Aorta (tissue), 5 donors: ENCODE data around the gene FZD7. TPM values are rescaled to one million over a fixed set of nuclear protein-coding genes. Genes with fewer than 3 reads are reported as not detected.

Source experiments
- ATAC-seq: fragments of 200-7000 bp; cut with Tn5 transposase; one replicate; pipeline ENCODE4 v1.9.1; 2022; ENCODE audit warnings: moderate library complexity; ENCODE audit not compliant: low FRiP score
- DNase-seq, 2 donors: peaks; one replicate each; pipeline ENCODE4 v3.0.0-alpha.2; 2020
- H3K27ac ChIP-seq, 2 donors: one replicate each; pipeline ENCODE4 v1.5.1; 2013; ENCODE audit warnings: low read length in 2 of 2, mild to moderate bottlenecking in 2 of 2, moderate library complexity in 2 of 2, control low read depth in 1 of 2, inconsistent platforms in 1 of 2, low read depth in 1 of 2
- H3K27me3 ChIP-seq, 2 donors: one replicate each; pipeline ENCODE4 v1.6.1; 2013; ENCODE audit warnings: control low read depth in 1 of 2, low read length in 1 of 2, mild to moderate bottlenecking in 1 of 2, moderate library complexity in 1 of 2; ENCODE audit not compliant: insufficient read depth in 2 of 2, control insufficient read depth in 1 of 2
- H3K36me3 ChIP-seq, 2 donors: one replicate each; pipeline ENCODE4 v1.6.1; 2013; ENCODE audit warnings: control low read depth in 1 of 2, low read length in 1 of 2, mild to moderate bottlenecking in 1 of 2; ENCODE audit not compliant: insufficient read depth in 2 of 2, control insufficient read depth in 1 of 2
- H3K4me1 ChIP-seq, 2 donors: one replicate each; pipeline ENCODE4 v1.6.1; 2013; ENCODE audit warnings: low read length in 2 of 2, control low read depth in 1 of 2, mild to moderate bottlenecking in 1 of 2, moderate library complexity in 1 of 2; ENCODE audit not compliant: insufficient read depth in 2 of 2, control insufficient read depth in 1 of 2
- H3K4me3 ChIP-seq, 2 donors: one replicate each; pipeline ENCODE4 v1.5.1; 2013; ENCODE audit warnings: low read length in 2 of 2, control low read depth in 1 of 2, mild to moderate bottlenecking in 1 of 2
- H3K9me3 ChIP-seq: one replicate; pipeline ENCODE4 v1.6.1; 2013; ENCODE audit warnings: mild to moderate bottlenecking, low read length; ENCODE audit not compliant: control insufficient read depth
- WGBS, 2 donors: extraction: QIAGEN DNeasy Blood & Tissue Kit; methylation state at CpG; one replicate each; pipeline ENCODE4 v1.1.7; 2013; 5-methylcytosine and 5-hydroxymethylcytosine counted together
- intact Hi-C, 2 donors: fragments of 100-400 bp; cut with DNase I; formaldehyde crosslinking; loops; one replicate each; pipeline versions ENCODE4 v1.14.2 to v1.15.0; 2022
- polyA plus RNA-seq, 2 donors: library from polyadenylated mRNA; stranded (reverse); fragments of 200-250 nt; gene quantifications; one replicate each; pipeline ENCODE4 v1.2.3, GENCODE V29; 2013
- total RNA-seq, 2 donors: library from RNA; stranded (reverse); fragmentation: NEBNext Ultra II Directional; extraction: Animal tissue kit (Norgen Biotek cat#: 25700); gene quantifications; one replicate each; pipeline ENCODE4 v1.2.1, GENCODE V29; 2021
- donor health status: healthy with polysubstance abuse.
- donor health status: Bipolar disorder and iron deficiency.
- donor health status: DM: no; HTN: no; CAD: no.
- donor health status: DM: no; HTN: no; CAD: no.
- donor health status: DM: yes; HTN: yes; CAD: no.

The FZD7 gene
- total and polyA plus RNA-seq, 4 donors, result 4.4 to 24.3 (median 11.9) TPM

- Histone ChIP-seq H3K4me3 (no peak overlapping the region), H3K4me1 (no peaks in the 10 kb centered on the region), H3K27me3 (no peaks in the 10 kb centered on the region), H3K9me3 (no peaks in the 10 kb centered on the region), H3K36me3 (no peaks in the 10 kb centered on the region), H3K27ac (no peak overlapping the region)
- intact Hi-C loops, result no loop called here
- DNase-seq, result no peak
- ATAC-seq, result no peak
Measured at GRCh38 chr2:202017940-202018339, 15.7 kb upstream of the FZD7 start.

DNA sequence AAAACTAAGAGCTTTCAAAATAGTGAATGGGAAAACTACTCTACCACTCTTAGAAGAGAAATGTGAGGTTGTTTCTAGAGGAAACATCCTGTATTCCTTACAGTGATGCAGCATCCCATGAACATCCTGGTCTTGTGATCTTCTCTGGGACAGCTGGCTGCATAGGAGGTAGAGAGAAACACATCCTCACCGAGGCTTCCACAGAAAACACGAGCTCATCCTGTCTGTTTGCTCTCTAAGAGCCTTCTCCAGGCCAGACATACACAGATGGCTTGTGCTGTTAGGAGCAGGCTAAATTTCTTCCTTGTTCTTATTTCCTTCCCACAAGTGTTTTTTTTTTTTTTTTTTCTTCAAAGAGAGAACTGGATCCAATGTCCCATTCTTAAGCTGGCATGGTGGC, 14.7 kb upstream of the FZD7 start:
- DNase-seq, result no peak
- no peaks in the 10 kb centered on the region for H3K9me3 ChIP-seq
- no peaks in the 10 kb centered on the region for H3K36me3 ChIP-seq
- H3K27ac ChIP-seq, result no peak overlapping the region
- no peaks in the 10 kb centered on the region for H3K4me1 ChIP-seq
- intact Hi-C loops, result no loop called here
- 70 to 79% methylated on average over 2 of the region's 2 CpGs for WGBS, 2 donors
- H3K4me3 ChIP-seq, result no peak overlapping the region
- no peaks in the 10 kb centered on the region for H3K27me3 ChIP-seq
- ATAC-seq, result no peak

DNA sequence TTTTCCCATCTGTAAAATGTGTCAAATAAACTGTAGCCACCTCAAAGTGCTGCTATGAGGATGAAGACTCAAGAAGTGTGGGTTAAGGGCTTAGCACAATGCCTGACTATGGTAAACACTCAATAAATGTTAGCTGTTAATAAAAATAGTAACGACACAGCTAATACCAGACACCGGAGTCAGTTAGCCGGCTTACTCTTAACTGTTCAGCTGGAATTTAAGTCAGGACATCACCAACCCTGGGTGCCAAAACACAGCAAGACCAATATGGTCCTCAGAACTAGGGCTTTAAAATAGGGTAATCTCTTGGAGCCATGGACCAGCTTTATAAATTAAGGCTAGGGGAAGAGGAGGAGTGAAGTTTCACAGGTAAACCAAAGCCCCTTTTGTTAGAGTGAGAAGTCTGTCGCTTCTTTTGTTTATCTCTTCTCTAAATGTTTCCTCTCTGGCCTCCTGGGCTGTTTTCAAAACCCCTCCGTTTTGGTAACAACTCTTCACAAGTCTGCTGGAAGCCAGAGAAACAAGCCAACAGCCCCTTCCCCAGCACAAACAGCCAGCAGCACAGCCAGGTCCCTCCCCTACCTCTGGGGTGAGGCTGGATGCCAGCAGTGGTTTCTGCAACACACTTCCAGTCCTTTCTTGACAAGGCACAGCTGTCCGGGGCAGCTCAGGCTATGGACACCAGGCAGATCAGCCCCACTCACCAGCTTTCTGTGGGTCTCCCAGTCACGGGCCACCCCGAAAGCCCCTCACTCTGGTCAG, 13.8 kb upstream of the FZD7 start:
- H3K9me3 ChIP-seq, result no peaks in the 10 kb centered on the region
- no peak overlapping the region for H3K27ac ChIP-seq
- DNase-seq (no peak), ATAC-seq (no peak)
- H3K36me3 ChIP-seq, result no peaks in the 10 kb centered on the region
- no peaks in the 10 kb centered on the region for H3K4me1 ChIP-seq
- intact Hi-C loops, result no loop called here
- H3K4me3 ChIP-seq, result no peak overlapping the region
- H3K27me3 ChIP-seq, result no peaks in the 10 kb centered on the region
- 54 to 65% methylated on average over 8 of the region's 8 CpGs for WGBS, 2 donors

DNA sequence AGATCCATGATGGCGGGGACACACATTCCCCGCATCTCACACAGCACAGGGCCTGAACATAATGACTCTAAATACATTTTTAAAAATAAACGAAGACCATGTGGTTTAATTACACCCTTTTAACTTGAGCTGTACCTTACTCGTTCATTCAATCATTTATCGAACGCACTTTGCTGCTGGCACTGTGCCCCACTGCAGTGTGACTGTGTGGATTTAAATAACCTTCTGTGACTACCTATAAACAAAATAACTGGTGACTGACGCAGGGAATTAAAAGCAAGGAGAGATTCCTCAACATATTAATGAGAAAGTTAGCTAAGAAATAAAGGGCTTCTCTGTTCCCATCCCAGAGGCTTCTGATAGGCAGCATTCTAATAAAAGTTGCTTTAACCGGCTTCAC, 10.9 kb upstream of the FZD7 start:
- no peaks in the 10 kb centered on the region for H3K27me3 ChIP-seq
- H3K9me3 ChIP-seq, result no peaks in the 10 kb centered on the region
- no peak for DNase-seq
- no peak overlapping the region for H3K4me3 ChIP-seq
- H3K36me3 ChIP-seq, result no peaks in the 10 kb centered on the region
- ATAC-seq, result no peak
- no peak overlapping the region for H3K27ac ChIP-seq
- intact Hi-C loops, result no loop called here
- H3K4me1 ChIP-seq, result no peaks in the 10 kb centered on the region
- WGBS, 2 donors, result 72% methylated on average over 8 of the region's 8 CpGs

- no peaks in the 10 kb centered on the region for H3K9me3 ChIP-seq
- H3K4me1 ChIP-seq, result no peaks in the 10 kb centered on the region
- H3K27ac ChIP-seq, result no peak overlapping the region
- DNase-seq (no peak), ATAC-seq (no peak)
- no peaks in the 10 kb centered on the region for H3K27me3 ChIP-seq
- intact Hi-C loops, result no loop called here
- WGBS, 2 donors, result 79 to 81% methylated on average over 10 of the region's 10 CpGs
- no peaks in the 10 kb centered on the region for H3K36me3 ChIP-seq
- H3K4me3 ChIP-seq, result no peak overlapping the region
Measured at GRCh38 chr2:202023198-202023903, 10.3 kb upstream of the FZD7 start.

GRCh38 chr2:202023904-202024266, 9.8 kb upstream of the FZD7 start:
- Histone ChIP-seq H3K27ac (no peak overlapping the region), H3K27me3 (no peaks in the 10 kb centered on the region), H3K4me1 (no peaks in the 10 kb centered on the region), H3K36me3 (no peaks in the 10 kb centered on the region), H3K4me3 (no peak overlapping the region), H3K9me3 (no peaks in the 10 kb centered on the region)
- DNase-seq, result no peak
- no peak for ATAC-seq
- WGBS, 2 donors, result 96 to 98% methylated on average over 8 of the region's 8 CpGs
- intact Hi-C loops, result no loop called here

DNA sequence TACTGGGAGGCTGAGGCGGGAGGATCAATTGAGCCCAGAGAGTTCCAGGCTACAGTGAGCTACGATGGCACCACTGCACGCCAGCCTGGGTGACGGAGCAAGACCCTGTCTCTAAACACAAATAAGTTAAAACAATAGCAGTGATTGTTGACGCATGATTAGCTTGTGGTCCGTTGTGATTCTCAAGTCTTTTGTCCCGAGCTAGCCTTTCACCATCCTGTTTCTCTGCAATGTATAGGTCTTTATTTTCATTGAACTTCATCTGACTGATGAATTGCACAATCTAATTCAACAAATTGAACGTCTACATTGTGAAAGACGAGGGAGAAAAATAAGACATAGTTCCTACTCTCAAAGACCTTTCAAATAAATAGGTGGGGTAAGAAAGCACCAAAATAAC, 8.8 kb upstream of the FZD7 start:
- no peak for DNase-seq
- intact Hi-C loops, result no loop called here
- ATAC-seq, result no peak
- no peak overlapping the region for H3K4me3 ChIP-seq
- H3K27ac ChIP-seq, result no peak overlapping the region
- no peaks in the 10 kb centered on the region for H3K4me1 ChIP-seq
- WGBS, 2 donors, result 90 to 91% methylated on average over 9 of the region's 9 CpGs
- H3K27me3 ChIP-seq, result no peaks in the 10 kb centered on the region
- H3K36me3 ChIP-seq, result no peaks in the 10 kb centered on the region
- no peaks in the 10 kb centered on the region for H3K9me3 ChIP-seq

DNA sequence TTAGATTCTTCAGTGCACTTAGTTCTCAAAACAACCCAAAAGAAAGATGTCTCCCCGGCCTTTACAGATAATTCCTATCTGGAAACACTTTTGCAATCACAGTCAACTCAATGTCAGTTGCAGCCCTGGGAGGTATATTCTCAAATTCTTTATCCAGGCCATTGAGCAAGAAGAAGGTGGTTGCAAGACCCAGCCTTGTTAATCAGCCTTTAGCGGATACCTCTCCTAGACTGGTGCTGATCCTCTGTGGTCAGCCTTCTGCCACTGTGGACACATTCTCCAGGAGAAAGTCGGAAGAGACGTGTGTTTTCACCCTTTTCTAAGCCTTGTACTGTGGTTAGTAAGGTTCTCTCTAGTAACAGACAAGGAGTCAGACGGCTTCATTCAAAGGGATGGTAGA, 7.8 kb upstream of the FZD7 start:
- no peaks in the 10 kb centered on the region for H3K4me1 ChIP-seq
- H3K36me3 ChIP-seq, result no peaks in the 10 kb centered on the region
- intact Hi-C loops, result no loop called here
- ATAC-seq, result no peak
- H3K4me3 ChIP-seq, result no peak overlapping the region
- no peak for DNase-seq
- WGBS, 2 donors, result 93 to 96% methylated on average over 5 of the region's 5 CpGs
- H3K9me3 ChIP-seq, result no peaks in the 10 kb centered on the region
- no peak overlapping the region for H3K27ac ChIP-seq
- H3K27me3 ChIP-seq, result no peaks in the 10 kb centered on the region

DNA sequence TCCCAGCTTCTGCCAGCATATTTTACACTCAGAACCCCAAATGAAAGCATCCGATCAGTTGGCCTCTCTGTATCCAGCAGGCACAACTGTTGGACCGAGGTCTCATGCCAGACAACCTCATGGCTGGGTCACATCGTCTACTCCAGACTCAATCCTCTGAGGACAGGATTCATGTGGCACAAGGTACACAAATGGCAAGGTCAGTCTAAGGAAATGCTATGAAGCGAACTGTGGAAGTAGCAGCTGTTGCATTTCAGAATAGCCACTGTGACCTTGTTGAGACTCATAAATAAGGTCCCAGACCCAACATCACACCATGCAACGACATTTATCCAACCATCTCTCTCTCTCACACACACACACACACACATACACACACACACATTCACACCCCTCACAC, 7.1 kb upstream of the FZD7 start:
- Histone ChIP-seq H3K27ac (no peak overlapping the region), H3K4me1 (no peaks in the 10 kb centered on the region), H3K4me3 (no peak overlapping the region), H3K9me3 (no peaks in the 10 kb centered on the region), H3K36me3 (no peaks in the 10 kb centered on the region), H3K27me3 (no peaks in the 10 kb centered on the region)
- WGBS, 2 donors, result 89% methylated on average over 5 of the region's 5 CpGs
- DNase-seq (no peak), ATAC-seq (no peak)
- intact Hi-C loops, result no loop called here
